NCI-H1694 (cell line): ENCODE results near the gene ADAM12.
"Not testable (repeated sequence)": the region's sequence is repeated elsewhere in the genome, so short reads cannot be mapped to it uniquely, and the experiment has no call there.

Experiments
- DNase-seq: peaks from one replicate; lab custom pipeline; 2025; lab: John Stamatoyannopoulos, UW

ADAM12 gene

GRCh38 chr10:126177417-126178030, 210.8 kb downstream of the ADAM12 start:
- DNase-seq, result no peak

GRCh38 chr10:126175641-126176262, 212.5 kb downstream of the ADAM12 start:
- DNase-seq, result no peak

- not testable (repeated sequence) for DNase-seq
These were observed 215.5 kb downstream of the ADAM12 start for GRCh38 chr10:126172755-126173154.

- no peak for DNase-seq
These were observed 216.7 kb downstream of the ADAM12 start for GRCh38 chr10:126171555-126171954.

DNA sequence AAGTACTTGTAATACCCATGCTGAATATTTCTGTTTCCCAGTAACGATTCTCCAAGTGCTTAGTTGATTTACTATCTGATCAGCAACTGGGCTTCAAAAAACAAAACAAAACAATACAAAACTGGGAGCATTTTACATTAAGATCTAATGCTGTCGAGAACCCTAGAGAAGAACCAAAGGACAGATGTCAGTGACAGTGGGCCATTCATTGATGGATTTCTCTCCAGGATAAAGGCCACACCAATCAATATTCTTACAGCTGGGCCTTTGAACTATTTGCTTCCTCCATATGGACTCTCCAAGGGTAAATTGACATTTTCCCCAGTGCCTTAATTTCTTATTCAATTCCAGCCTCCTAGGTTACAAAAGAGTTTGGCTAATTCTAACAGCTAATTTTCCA, 217.5 kb downstream of the ADAM12 start:
- no peak for DNase-seq

- DNase-seq, result no peak
These were observed 217.9 kb downstream of the ADAM12 start for GRCh38 chr10:126170371-126170770.

- no peak for DNase-seq
These were observed 218.4 kb downstream of the ADAM12 start for GRCh38 chr10:126169899-126170298.

GRCh38 chr10:126166797-126167196, 221.5 kb downstream of the ADAM12 start:
- no peak for DNase-seq

- no peak for DNase-seq
These were observed 222.4 kb downstream of the ADAM12 start for GRCh38 chr10:126165874-126166273.

DNA sequence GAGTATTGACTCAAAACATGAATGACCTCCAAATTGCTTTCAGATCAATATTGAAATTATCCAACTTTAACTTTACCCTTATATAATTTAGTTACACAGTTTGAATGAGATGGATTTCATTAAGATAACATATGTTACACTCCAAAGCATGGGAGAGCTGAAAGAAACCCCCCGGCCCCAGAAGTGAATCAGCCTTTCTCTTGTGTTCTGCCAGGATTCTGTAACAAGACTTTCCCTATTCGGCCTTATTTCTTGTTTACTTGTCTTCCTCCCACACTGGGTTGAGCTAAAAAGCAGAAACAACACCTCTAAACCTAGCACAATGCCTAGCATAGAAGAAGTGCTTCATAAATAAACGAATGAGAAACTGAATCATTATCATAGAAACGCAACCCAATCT, 224.8 kb downstream of the ADAM12 start:
- DNase-seq, result no peak

- no peak for DNase-seq
These were observed 226.6 kb downstream of the ADAM12 start for GRCh38 chr10:126161691-126162090.

DNA sequence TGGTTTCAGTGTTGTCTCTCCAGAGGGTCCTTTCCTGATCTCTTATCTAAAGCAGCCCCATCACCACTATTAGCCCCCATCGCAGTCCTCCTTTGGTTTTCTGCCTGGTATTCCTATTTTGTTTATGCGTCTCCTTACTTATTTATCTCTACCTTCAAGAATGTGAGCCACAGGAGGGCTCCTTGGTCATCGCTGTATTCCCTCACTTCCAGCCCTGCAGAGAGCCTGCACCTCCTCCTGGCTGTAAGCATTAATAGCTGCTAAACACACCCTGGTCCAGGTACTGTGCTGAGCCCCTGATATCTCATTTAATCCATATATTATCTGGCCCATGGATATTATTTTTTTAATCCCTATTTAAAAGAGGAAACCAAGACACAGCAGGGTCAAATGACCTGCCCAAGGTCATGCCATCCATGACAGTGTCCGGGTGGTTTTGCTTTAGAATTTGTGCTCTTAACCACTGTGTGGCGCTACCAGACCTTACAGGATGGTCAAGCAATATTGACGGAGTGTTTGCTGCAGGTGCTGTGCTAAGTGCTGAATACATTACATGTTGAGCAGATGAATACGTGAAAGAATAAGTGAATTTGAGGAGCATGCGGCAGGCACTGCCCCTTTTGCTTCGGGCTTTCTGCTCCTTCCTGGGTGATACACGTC, 227.2 kb downstream of the ADAM12 start:
- no peak for DNase-seq

- DNase-seq, result no peak
These were observed 227.7 kb downstream of the ADAM12 start for GRCh38 chr10:126160571-126160970.

DNA sequence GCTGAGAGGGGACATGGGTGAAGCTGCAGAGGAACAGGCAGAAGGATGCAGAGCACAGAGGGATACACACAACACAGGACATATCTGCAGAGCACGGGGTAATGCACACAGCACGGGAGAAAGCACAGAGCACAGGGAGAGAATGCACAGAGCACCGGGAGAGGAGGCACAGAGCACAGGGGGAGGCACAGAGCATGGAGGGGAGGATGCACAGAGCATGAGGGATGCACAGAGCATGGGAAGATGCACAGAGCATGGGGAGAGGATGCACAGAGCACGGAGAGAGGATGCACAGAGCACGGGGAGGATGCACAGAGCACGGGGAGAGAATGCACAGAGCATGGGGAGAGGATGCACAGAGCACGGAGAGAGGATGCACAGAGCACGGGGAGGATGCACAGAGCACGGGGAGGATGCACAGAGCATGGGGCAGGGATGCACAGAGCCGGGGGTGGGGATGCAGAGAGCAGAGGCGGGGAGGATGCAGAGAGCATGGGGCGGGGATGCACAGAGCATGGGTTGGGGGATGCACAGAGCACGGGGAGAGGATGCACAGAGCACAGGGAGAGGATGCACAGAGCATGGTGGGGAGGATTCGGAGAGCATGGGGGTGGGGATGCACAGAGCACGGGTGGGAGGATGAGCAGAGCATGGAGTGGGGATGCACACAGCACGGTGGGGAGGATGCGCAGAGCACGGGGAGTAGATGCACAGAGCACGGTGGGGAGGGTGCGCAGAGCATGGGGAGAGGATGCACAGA, 230.0 kb downstream of the ADAM12 start:
- no peak for DNase-seq

DNA sequence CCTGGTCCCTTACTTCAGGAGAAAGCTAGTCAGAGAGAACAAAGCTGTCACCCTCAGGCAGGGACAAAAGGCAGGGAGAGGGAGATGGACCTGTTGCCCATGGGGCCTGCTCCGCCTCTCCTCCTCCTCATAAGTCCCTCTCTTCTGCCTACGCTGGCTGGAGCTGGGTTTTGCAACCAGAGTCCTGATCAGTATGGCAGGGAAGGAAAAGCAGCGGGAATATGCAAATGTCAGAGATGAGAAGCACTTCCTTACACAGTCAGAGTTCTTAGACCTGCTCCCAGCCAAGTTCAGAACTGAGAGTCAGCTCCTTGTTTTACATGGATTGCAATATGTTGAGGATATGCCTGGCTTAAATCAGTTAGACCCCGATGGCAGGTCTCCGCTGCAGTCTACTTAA, 231.1 kb downstream of the ADAM12 start:
- no peak for DNase-seq

DNA sequence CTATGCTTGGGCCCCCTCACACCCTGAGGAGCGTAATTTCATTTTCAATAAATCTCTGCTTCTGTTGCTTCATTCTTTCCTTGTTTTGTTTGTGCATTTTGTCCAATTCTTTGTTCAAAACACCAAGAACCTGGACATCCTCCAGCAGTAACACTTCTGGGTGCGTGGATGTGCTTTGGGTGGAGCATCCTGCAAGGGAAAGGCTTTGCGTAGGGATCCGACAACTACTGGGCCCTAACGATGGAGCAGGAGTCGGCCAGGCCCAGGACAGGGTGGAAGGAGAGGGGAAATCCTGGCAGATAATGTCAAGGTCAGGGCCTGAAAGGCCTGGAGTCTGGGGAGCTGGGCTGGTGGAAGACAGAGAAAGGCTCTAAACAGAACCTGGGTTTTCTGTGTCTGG, 231.8 kb downstream of the ADAM12 start:
- no peak for DNase-seq

DNA sequence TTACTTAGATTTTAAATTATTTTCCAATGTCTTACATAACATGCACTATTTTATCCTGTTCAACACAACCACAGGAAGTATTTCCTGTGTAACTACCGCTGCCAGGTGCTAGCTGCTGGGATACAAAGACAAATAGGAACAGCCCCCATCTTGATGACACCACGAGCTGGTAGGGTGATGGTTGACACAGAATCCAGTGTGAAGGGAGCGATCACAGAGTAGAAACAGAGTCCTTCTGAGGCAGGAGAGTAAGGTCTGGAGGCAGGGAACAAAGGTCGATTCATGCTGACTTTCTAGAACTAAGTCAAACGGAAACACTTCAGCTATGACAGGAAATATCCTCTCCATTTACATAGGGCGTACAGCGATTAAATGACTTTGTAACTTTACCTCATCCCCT, 232.3 kb downstream of the ADAM12 start:
- no peak for DNase-seq

DNA sequence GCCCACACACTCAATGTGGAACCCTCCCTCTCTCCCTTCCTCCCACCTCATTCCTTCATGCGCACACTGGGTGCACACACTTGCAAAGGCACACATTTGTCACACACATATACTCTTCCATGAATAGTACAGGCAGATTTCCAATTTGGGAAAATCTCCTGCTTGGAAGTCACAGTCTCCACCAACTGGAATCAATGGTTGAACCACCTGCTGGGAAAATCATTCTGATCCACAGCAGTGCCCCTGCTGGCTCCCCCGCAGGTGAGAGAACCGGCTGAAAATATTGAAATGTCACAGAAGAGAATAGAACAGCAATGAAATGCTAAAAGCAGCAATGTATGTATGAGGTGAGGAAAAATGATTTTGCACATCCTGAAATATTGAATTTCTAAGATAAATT, 232.7 kb downstream of the ADAM12 start:
- DNase-seq, result no peak

- DNase-seq, result no peak
These were observed 234.3 kb downstream of the ADAM12 start for GRCh38 chr10:126153711-126154628.

DNA sequence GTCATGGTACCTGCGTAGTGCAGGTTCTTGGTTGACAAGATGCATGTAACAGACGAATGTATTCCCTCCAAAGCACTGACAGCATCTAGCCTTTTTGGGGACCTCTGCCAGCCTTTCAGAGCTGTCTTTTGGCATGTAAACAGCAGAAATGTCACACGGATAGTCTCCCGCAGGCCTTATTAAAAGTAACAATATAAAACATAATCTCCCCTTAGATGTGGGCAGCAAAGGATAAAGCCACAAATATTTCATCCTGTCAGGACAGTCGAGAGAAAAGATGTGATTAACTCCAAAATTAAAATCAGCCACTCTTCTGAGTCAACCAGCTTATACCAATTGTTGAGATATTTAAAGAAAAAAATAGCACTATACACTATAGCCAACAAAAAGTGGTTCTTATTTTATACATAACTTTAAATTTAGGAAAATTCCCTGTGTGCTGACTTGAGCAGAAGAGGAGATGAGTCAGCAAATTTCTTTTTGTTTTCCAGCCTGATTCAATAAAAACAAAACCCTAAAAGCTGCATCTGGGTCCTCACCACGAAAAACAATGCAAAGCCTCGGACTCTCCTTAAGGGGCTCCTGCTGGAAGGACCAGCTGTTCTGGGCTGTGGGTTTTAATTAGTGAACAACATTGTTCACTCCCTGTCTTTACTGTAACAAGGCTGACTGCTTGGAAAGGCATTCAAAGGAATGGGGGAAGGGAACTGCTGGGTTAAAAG, 240.2 kb downstream of the ADAM12 start:
- no peak for DNase-seq

DNA sequence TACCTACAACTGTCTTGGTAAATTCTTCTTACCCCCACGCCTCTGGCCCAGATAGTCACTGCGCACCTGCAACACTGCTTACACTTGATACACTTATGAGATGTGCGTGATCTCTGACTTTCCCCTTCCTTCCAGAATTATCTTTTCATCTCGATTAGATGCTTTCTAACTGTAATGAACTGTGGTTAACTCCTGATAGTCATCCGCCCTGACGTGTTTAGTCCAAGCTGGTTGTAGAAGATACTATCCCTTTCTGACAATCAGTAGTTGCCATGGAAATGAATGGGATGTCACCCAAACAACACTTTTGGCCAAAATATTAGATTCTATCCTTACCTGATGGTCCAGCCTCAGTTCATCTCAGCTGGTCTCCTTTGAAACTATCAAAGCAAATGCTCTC, 241.5 kb downstream of the ADAM12 start:
- DNase-seq, result no peak
